Measurements from ENCODE around the gene ZRANB1. TPM values are rescaled to one million over a fixed set of nuclear protein-coding genes. Genes with fewer than 3 reads are reported as not detected.

The ZRANB1 gene
- polyA plus RNA-seq, 4 donors, result 6.3 to 17.0 (median 8.2) TPM

- 54 to 83% (median 81%) methylated on average over 14 of the region's 14 CpGs for WGBS, 3 donors
- DNase-seq (peak in 1 of 2 donors; percentile 33), FAIRE-seq (no peak)
- peaks cover 0 to 2% (median 0%) of the 10 kb centered on the region in 3 donors for H3K4me1 ChIP-seq (ENCODE audit: control insufficient read depth in 3 of 3, insufficient read depth in 2 of 3, low read depth in 1 of 3, low read length in 2 of 3)
- peak overlapping the region in 2 of 3 donors; percentile 10 to 59 for H3K27ac ChIP-seq (ENCODE audit: low read depth in 1 of 3, low read length in 2 of 3)
- no peaks in the 10 kb centered on the region for H3K9me3 ChIP-seq (ENCODE audit: control insufficient read depth in 2 of 2, insufficient read depth in 1 of 2, low read depth in 1 of 2, low read length in 1 of 2)
- no peaks in the 10 kb centered on the region for H3K27me3 ChIP-seq (ENCODE audit: control insufficient read depth in 3 of 3, insufficient read depth in 3 of 3, low read length in 3 of 3)
- peaks cover 0 to 85% (median 0%) of the 10 kb centered on the region in 3 donors for H3K36me3 ChIP-seq (ENCODE audit: control insufficient read depth in 3 of 3, insufficient read depth in 2 of 3, low read depth in 1 of 3, low read length in 3 of 3)
- no peak overlapping the region for H3K4me3 ChIP-seq (ENCODE audit: low read depth in 1 of 3, low read length in 3 of 3)
Measured at GRCh38 chr10:125016611-125017202, 74.8 kb downstream of the ZRANB1 start.

GRCh38 chr10:125017547-125018298 is 75.8 kb downstream of the ZRANB1 start:
- DNase-seq (no peak), FAIRE-seq (no peak)
- H3K27ac ChIP-seq (ENCODE audit: low read depth in 1 of 3, low read length in 2 of 3), result no peak overlapping the region
- 80 to 85% (median 81%) methylated on average over 12 of the region's 12 CpGs for WGBS, 3 donors
- no peak overlapping the region for H3K4me3 ChIP-seq (ENCODE audit: low read depth in 1 of 3, low read length in 3 of 3)
- peaks cover 0 to 86% (median 0%) of the 10 kb centered on the region in 3 donors for H3K36me3 ChIP-seq (ENCODE audit: control insufficient read depth in 3 of 3, insufficient read depth in 2 of 3, low read depth in 1 of 3, low read length in 3 of 3)
- peaks cover 0 to 3% (median 2%) of the 10 kb centered on the region in 3 donors for H3K4me1 ChIP-seq (ENCODE audit: control insufficient read depth in 3 of 3, insufficient read depth in 2 of 3, low read depth in 1 of 3, low read length in 2 of 3)
- H3K9me3 ChIP-seq (ENCODE audit: control insufficient read depth in 2 of 2, insufficient read depth in 1 of 2, low read depth in 1 of 2, low read length in 1 of 2), result no peaks in the 10 kb centered on the region
- no peaks in the 10 kb centered on the region for H3K27me3 ChIP-seq (ENCODE audit: control insufficient read depth in 3 of 3, insufficient read depth in 3 of 3, low read length in 3 of 3)

- Histone ChIP-seq H3K9me3 (ENCODE audit: control insufficient read depth in 2 of 2, insufficient read depth in 1 of 2, low read depth in 1 of 2, low read length in 1 of 2) (no peaks in the 10 kb centered on the region), H3K36me3 (ENCODE audit: control insufficient read depth in 3 of 3, insufficient read depth in 2 of 3, low read depth in 1 of 3, low read length in 3 of 3) (peaks cover 0 to 83% (median 0%) of the 10 kb centered on the region in 3 donors), H3K27me3 (ENCODE audit: control insufficient read depth in 3 of 3, insufficient read depth in 3 of 3, low read length in 3 of 3) (no peaks in the 10 kb centered on the region), H3K4me3 (ENCODE audit: low read depth in 1 of 3, low read length in 3 of 3) (no peak overlapping the region), H3K27ac (ENCODE audit: low read depth in 1 of 3, low read length in 2 of 3) (no peak overlapping the region), H3K4me1 (ENCODE audit: control insufficient read depth in 3 of 3, insufficient read depth in 2 of 3, low read depth in 1 of 3, low read length in 2 of 3) (peaks cover 0 to 12% (median 5%) of the 10 kb centered on the region in 3 donors)
- no peak for DNase-seq
- 87 to 90% (median 88%) methylated on average over 9 of the region's 9 CpGs for WGBS, 3 donors
- no peak for FAIRE-seq
Measured at GRCh38 chr10:125018576-125019143, 76.7 kb downstream of the ZRANB1 start.

- Histone ChIP-seq H3K9me3 (ENCODE audit: control insufficient read depth in 2 of 2, insufficient read depth in 1 of 2, low read depth in 1 of 2, low read length in 1 of 2) (no peaks in the 10 kb centered on the region), H3K4me3 (ENCODE audit: low read depth in 1 of 3, low read length in 3 of 3) (no peak overlapping the region), H3K27me3 (ENCODE audit: control insufficient read depth in 3 of 3, insufficient read depth in 3 of 3, low read length in 3 of 3) (no peaks in the 10 kb centered on the region), H3K27ac (ENCODE audit: low read depth in 1 of 3, low read length in 2 of 3) (no peak overlapping the region), H3K4me1 (ENCODE audit: control insufficient read depth in 3 of 3, insufficient read depth in 2 of 3, low read depth in 1 of 3, low read length in 2 of 3) (peaks cover 2 to 25% (median 6%) of the 10 kb centered on the region in 3 donors), H3K36me3 (ENCODE audit: control insufficient read depth in 3 of 3, insufficient read depth in 2 of 3, low read depth in 1 of 3, low read length in 3 of 3) (peaks cover 0 to 72% (median 0%) of the 10 kb centered on the region in 3 donors)
- WGBS, 3 donors, result 84 to 92% (median 86%) methylated on average over 16 to 17 of the region's 17 CpGs
- FAIRE-seq, result no peak
- DNase-seq, result no peak
Measured at GRCh38 chr10:125020386-125020785, 78.5 kb downstream of the ZRANB1 start.

- no peak for DNase-seq
- H3K4me1 ChIP-seq (ENCODE audit: control insufficient read depth in 3 of 3, insufficient read depth in 2 of 3, low read depth in 1 of 3, low read length in 2 of 3), result peaks cover 2 to 25% (median 6%) of the 10 kb centered on the region in 3 donors
- no peak overlapping the region for H3K27ac ChIP-seq (ENCODE audit: low read depth in 1 of 3, low read length in 2 of 3)
- H3K36me3 ChIP-seq (ENCODE audit: control insufficient read depth in 3 of 3, insufficient read depth in 2 of 3, low read depth in 1 of 3, low read length in 3 of 3), result peaks cover 0 to 72% (median 0%) of the 10 kb centered on the region in 3 donors
- no peaks in the 10 kb centered on the region for H3K27me3 ChIP-seq (ENCODE audit: control insufficient read depth in 3 of 3, insufficient read depth in 3 of 3, low read length in 3 of 3)
- no peak overlapping the region for H3K4me3 ChIP-seq (ENCODE audit: low read depth in 1 of 3, low read length in 3 of 3)
- FAIRE-seq, result no peak
- WGBS, 3 donors, result 91 to 94% (median 91%) methylated on average over 9 of the region's 9 CpGs
- H3K9me3 ChIP-seq (ENCODE audit: control insufficient read depth in 2 of 2, insufficient read depth in 1 of 2, low read depth in 1 of 2, low read length in 1 of 2), result no peaks in the 10 kb centered on the region
Measured at GRCh38 chr10:125020871-125021270, 78.9 kb downstream of the ZRANB1 start.

GRCh38 chr10:125021686-125022344 is 79.9 kb downstream of the ZRANB1 start:
- no peaks in the 10 kb centered on the region for H3K27me3 ChIP-seq (ENCODE audit: control insufficient read depth in 3 of 3, insufficient read depth in 3 of 3, low read length in 3 of 3)
- H3K9me3 ChIP-seq (ENCODE audit: control insufficient read depth in 2 of 2, insufficient read depth in 1 of 2, low read depth in 1 of 2, low read length in 1 of 2), result no peaks in the 10 kb centered on the region
- no peak for DNase-seq
- WGBS, 3 donors, result 84 to 86% (median 85%) methylated on average over 17 of the region's 17 CpGs
- peaks cover 2 to 25% (median 6%) of the 10 kb centered on the region in 3 donors for H3K4me1 ChIP-seq (ENCODE audit: control insufficient read depth in 3 of 3, insufficient read depth in 2 of 3, low read depth in 1 of 3, low read length in 2 of 3)
- H3K36me3 ChIP-seq (ENCODE audit: control insufficient read depth in 3 of 3, insufficient read depth in 2 of 3, low read depth in 1 of 3, low read length in 3 of 3), result peaks cover 0 to 72% (median 2%) of the 10 kb centered on the region in 3 donors
- peak overlapping the region in 1 of 3 donors; percentile 54 for H3K27ac ChIP-seq (ENCODE audit: low read depth in 1 of 3, low read length in 2 of 3)
- no peak overlapping the region for H3K4me3 ChIP-seq (ENCODE audit: low read depth in 1 of 3, low read length in 3 of 3)
- FAIRE-seq, result no peak

- Histone ChIP-seq H3K4me1 (ENCODE audit: control insufficient read depth in 3 of 3, insufficient read depth in 2 of 3, low read depth in 1 of 3, low read length in 2 of 3) (peaks cover 2 to 25% (median 6%) of the 10 kb centered on the region in 3 donors), H3K4me3 (ENCODE audit: low read depth in 1 of 3, low read length in 3 of 3) (no peak overlapping the region), H3K36me3 (ENCODE audit: control insufficient read depth in 3 of 3, insufficient read depth in 2 of 3, low read depth in 1 of 3, low read length in 3 of 3) (peaks cover 0 to 72% (median 2%) of the 10 kb centered on the region in 3 donors), H3K27me3 (ENCODE audit: control insufficient read depth in 3 of 3, insufficient read depth in 3 of 3, low read length in 3 of 3) (no peaks in the 10 kb centered on the region), H3K27ac (ENCODE audit: low read depth in 1 of 3, low read length in 2 of 3) (peak overlapping the region in 1 of 3 donors; percentile 54), H3K9me3 (ENCODE audit: control insufficient read depth in 2 of 2, insufficient read depth in 1 of 2, low read depth in 1 of 2, low read length in 1 of 2) (no peaks in the 10 kb centered on the region)
- 87 to 92% (median 87%) methylated on average over 8 of the region's 8 CpGs for WGBS, 3 donors
- DNase-seq (no peak), FAIRE-seq (no peak)
Measured at GRCh38 chr10:125022671-125023070, 80.7 kb downstream of the ZRANB1 start.

GRCh38 chr10:125023255-125023654 is 81.3 kb downstream of the ZRANB1 start:
- H3K27me3 ChIP-seq (ENCODE audit: control insufficient read depth in 3 of 3, insufficient read depth in 3 of 3, low read length in 3 of 3), result no peaks in the 10 kb centered on the region
- DNase-seq (peak; percentile 41 to 49), FAIRE-seq (no peak)
- peaks cover 2 to 25% (median 6%) of the 10 kb centered on the region in 3 donors for H3K4me1 ChIP-seq (ENCODE audit: control insufficient read depth in 3 of 3, insufficient read depth in 2 of 3, low read depth in 1 of 3, low read length in 2 of 3)
- H3K9me3 ChIP-seq (ENCODE audit: control insufficient read depth in 2 of 2, insufficient read depth in 1 of 2, low read depth in 1 of 2, low read length in 1 of 2), result no peaks in the 10 kb centered on the region
- peaks cover 0 to 73% (median 2%) of the 10 kb centered on the region in 3 donors for H3K36me3 ChIP-seq (ENCODE audit: control insufficient read depth in 3 of 3, insufficient read depth in 2 of 3, low read depth in 1 of 3, low read length in 3 of 3)
- WGBS, 3 donors, result 16 to 56% (median 36%) methylated on average over 19 to 21 of the region's 21 CpGs
- H3K4me3 ChIP-seq (ENCODE audit: low read depth in 1 of 3, low read length in 3 of 3), result no peak overlapping the region
- H3K27ac ChIP-seq (ENCODE audit: low read depth in 1 of 3, low read length in 2 of 3), result peak overlapping the region in 1 of 3 donors; percentile 54
